Stimulated activated CD4-positive, alpha-beta T cell treated with anti-CD3 and anti-CD28 coated beads, Interleukin-15, amount 100 ng/mL, for 24 hours (primary cell): ENCODE measurements around the gene ARFGAP1.

Experiments used
- DNase-seq: peaks from one replicate; pipeline ENCODE4 v3.0.0-alpha.2; 2020

The ARFGAP1 gene

GRCh38 chr20:63261060-63261794, 11.4 kb upstream of the ARFGAP1 start:
- DNase-seq, result no peak

- no peak for DNase-seq
These were observed 10.7 kb upstream of the ARFGAP1 start for GRCh38 chr20:63261795-63262528.

- DNase-seq, result no peak
These were observed 9.8 kb upstream of the ARFGAP1 start for GRCh38 chr20:63262836-63263235.

- DNase-seq, result no peak
These were observed 8.6 kb upstream of the ARFGAP1 start for GRCh38 chr20:63264000-63264399.

GRCh38 chr20:63264519-63264918, 8.1 kb upstream of the ARFGAP1 start:
- no peak for DNase-seq

- no peak for DNase-seq
These were observed 6.6 kb upstream of the ARFGAP1 start for GRCh38 chr20:63265891-63266515.

GRCh38 chr20:63267691-63268090, 4.9 kb upstream of the ARFGAP1 start:
- DNase-seq, result no peak

GRCh38 chr20:63268256-63268655, 4.4 kb upstream of the ARFGAP1 start:
- DNase-seq, result no peak

- no peak for DNase-seq
These were observed 3.8 kb upstream of the ARFGAP1 start for GRCh38 chr20:63268671-63269439.

- no peak for DNase-seq
These were observed 2.9 kb upstream of the ARFGAP1 start for GRCh38 chr20:63269724-63270123.

- DNase-seq, result no peak
These were observed 1.8 kb upstream of the ARFGAP1 start for GRCh38 chr20:63270606-63271325.

- no peak for DNase-seq
These were observed 506 bp downstream of the ARFGAP1 start for GRCh38 chr20:63273059-63273579.

GRCh38 chr20:63273635-63274380, 1.2 kb downstream of the ARFGAP1 start:
- no peak for DNase-seq

GRCh38 chr20:63274381-63275228, 2.0 kb downstream of the ARFGAP1 start:
- no peak for DNase-seq

- no peak for DNase-seq
These were observed 3.2 kb downstream of the ARFGAP1 start for GRCh38 chr20:63275825-63276224.

- DNase-seq, result no peak
These were observed 4.3 kb downstream of the ARFGAP1 start for GRCh38 chr20:63276956-63277355.

GRCh38 chr20:63277466-63278272, 5.1 kb downstream of the ARFGAP1 start:
- no peak for DNase-seq

- no peak for DNase-seq
These were observed 6.0 kb downstream of the ARFGAP1 start for GRCh38 chr20:63278661-63279060.

- DNase-seq, result no peak
These were observed 7.3 kb downstream of the ARFGAP1 start for GRCh38 chr20:63279931-63280330.

- DNase-seq, result no peak
These were observed 7.8 kb downstream of the ARFGAP1 start for GRCh38 chr20:63280371-63280770.
